Measurements from ENCODE around the gene KMT2A. TPM values are rescaled to one million over a fixed set of nuclear protein-coding genes. Genes with fewer than 3 reads are reported as not detected.

KMT2A gene
- total and polyA plus RNA-seq, 2 donors (not counting 3 experiments of a cell fraction or from before 2014, with no cell fraction given) = 23.5 to 63.9 TPM

DNA sequence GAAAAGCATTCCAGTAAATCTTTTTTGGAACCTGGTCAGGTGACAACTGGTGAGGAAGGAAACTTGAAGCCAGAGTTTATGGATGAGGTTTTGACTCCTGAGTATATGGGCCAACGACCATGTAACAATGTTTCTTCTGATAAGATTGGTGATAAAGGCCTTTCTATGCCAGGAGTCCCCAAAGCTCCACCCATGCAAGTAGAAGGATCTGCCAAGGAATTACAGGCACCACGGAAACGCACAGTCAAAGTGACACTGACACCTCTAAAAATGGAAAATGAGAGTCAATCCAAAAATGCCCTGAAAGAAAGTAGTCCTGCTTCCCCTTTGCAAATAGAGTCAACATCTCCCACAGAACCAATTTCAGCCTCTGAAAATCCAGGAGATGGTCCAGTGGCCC lies 66.9 kb downstream of the KMT2A start:
- Histone ChIP-seq H3K4me3 (replicated peaks in 1 of 3; ENCODE audit: insufficient read depth in 1 of 3, low read depth in 1 of 3, low read length in 3 of 3) (no peak overlapping the region), H3K79me2 (ENCODE audit: control insufficient read depth, insufficient read depth, low read length) (no peaks in the 10 kb centered on the region), H3K9ac (replicated peaks; ENCODE audit: extremely low read depth, insufficient read depth, low read length) (no peak overlapping the region), H2AFZ (ENCODE audit: low read depth, low read length) (no peak overlapping the region), H3K27me3 (ENCODE audit: control insufficient read depth in 2 of 2, insufficient read depth in 2 of 2, low read length in 2 of 2) (no peaks in the 10 kb centered on the region), H3K36me3 (ENCODE audit: control insufficient read depth in 2 of 2, extremely low read depth in 1 of 2, insufficient read depth in 2 of 2, low read length in 2 of 2) (peaks cover 36 to 65% of the 10 kb centered on the region in 2 experiments), H3K4me1 (ENCODE audit: control insufficient read depth, extremely low read depth, insufficient read depth, low read length) (no peaks in the 10 kb centered on the region), H3K27ac (ENCODE audit: insufficient read depth, low read depth, low read length) (no peak overlapping the region), H3K9me1 (replicated peaks; ENCODE audit: control insufficient read depth, extremely low read depth, insufficient read depth, low read length) (no peaks in the 10 kb centered on the region), H3K4me2 (ENCODE audit: insufficient read depth, low read length) (no peak overlapping the region), H4K20me1 (replicated peaks; ENCODE audit: control insufficient read depth, extremely low read depth, insufficient read depth, low read length) (no peaks in the 10 kb centered on the region), H3K9me3 (replicated peaks; ENCODE audit: control insufficient read depth, insufficient read depth, low read length) (no peaks in the 10 kb centered on the region)
- intact Hi-C loops (cut with micrococcal nuclease) = no loop called here
- FAIRE-seq (no peak), DNase-seq (ENCODE audit: low read depth, low spot score) (no peak)
- no TSS peak for BruUV-seq (replicated peaks)
- dilution Hi-C loops (cut with MboI; ENCODE audit: extremely low pct_ligation_motif_present, low sequenced_read_pairs) = no loop called here
- POLR2A ChIA-PET = no interaction called here
- CTCF ChIA-PET = no interaction called here
- TF ChIP-seq POLR2AphosphoS5 (IDR thresholded peaks at IDR 0.05; ENCODE audit: insufficient read depth, low read depth, low read length) (no peak), JUN (IDR thresholded peaks at IDR 0.05; ENCODE audit: borderline replicate concordance, insufficient read depth, insufficient read length, low read depth) (no peak), EZH2 (IDR thresholded peaks at IDR 0.05; ENCODE audit: borderline replicate concordance, low read depth, low read length, severe bottlenecking) (no peak), FOS (IDR thresholded peaks at IDR 0.05; ENCODE audit: borderline replicate concordance, insufficient read depth, low read length) (no peak), GATA2 (IDR thresholded peaks at IDR 0.05; ENCODE audit: insufficient read depth, insufficient read length, low read depth, low read length) (no peak), MYC (IDR thresholded peaks at IDR 0.05; ENCODE audit: low read depth, low read length) (no peak)
- TF ChIP-seq, protein P1, sequence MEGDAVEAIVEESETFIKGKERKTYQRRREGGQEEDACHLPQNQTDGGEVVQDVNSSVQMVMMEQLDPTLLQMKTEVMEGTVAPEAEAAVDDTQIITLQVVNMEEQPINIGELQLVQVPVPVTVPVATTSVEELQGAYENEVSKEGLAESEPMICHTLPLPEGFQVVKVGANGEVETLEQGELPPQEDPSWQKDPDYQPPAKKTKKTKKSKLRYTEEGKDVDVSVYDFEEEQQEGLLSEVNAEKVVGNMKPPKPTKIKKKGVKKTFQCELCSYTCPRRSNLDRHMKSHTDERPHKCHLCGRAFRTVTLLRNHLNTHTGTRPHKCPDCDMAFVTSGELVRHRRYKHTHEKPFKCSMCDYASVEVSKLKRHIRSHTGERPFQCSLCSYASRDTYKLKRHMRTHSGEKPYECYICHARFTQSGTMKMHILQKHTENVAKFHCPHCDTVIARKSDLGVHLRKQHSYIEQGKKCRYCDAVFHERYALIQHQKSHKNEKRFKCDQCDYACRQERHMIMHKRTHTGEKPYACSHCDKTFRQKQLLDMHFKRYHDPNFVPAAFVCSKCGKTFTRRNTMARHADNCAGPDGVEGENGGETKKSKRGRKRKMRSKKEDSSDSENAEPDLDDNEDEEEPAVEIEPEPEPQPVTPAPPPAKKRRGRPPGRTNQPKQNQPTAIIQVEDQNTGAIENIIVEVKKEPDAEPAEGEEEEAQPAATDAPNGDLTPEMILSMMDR (IDR thresholded peaks at IDR 0.05; ENCODE audit: extremely low read depth in 1 of 2, insufficient read depth in 1 of 2, low read depth in 1 of 2, low read length in 2 of 2) = no peak
